GM12873 (cell line): ENCODE measurements around the gene AMOT.

Experiments used
- TF ChIP-seq, protein P1 (sequence below): IDR thresholded peaks from 2 replicates; pipeline ENCODE4 v1.5.1; 2012; ENCODE audit warnings: low read depth, mild to moderate bottlenecking, moderate library complexity, low read length, control low read depth; ENCODE audit not compliant: insufficient read depth; ENCODE audit errors: missing control alignments

AMOT gene

DNA sequence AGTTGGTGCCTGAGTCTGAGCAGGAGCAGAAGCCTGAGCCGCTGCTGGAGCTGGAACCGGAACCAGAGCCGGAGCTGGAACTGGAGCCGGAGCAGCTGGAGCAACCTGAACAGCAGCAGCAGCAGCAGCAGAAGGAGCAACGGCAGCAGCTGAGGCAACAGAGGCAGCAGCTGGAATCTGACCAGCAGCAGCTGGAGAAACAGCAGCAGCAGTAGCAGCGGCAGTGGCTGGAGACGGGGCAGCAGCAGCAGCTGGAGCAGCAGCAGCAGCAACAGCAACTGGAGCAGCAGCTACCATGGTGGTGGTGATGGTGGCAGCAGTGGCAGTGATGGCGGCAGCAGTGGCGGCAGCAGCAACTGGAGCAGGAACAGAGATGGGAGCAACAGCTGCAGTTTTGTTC is 61.5 kb downstream of the AMOT start:
- TF ChIP-seq, protein P1, sequence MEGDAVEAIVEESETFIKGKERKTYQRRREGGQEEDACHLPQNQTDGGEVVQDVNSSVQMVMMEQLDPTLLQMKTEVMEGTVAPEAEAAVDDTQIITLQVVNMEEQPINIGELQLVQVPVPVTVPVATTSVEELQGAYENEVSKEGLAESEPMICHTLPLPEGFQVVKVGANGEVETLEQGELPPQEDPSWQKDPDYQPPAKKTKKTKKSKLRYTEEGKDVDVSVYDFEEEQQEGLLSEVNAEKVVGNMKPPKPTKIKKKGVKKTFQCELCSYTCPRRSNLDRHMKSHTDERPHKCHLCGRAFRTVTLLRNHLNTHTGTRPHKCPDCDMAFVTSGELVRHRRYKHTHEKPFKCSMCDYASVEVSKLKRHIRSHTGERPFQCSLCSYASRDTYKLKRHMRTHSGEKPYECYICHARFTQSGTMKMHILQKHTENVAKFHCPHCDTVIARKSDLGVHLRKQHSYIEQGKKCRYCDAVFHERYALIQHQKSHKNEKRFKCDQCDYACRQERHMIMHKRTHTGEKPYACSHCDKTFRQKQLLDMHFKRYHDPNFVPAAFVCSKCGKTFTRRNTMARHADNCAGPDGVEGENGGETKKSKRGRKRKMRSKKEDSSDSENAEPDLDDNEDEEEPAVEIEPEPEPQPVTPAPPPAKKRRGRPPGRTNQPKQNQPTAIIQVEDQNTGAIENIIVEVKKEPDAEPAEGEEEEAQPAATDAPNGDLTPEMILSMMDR: no peak

DNA sequence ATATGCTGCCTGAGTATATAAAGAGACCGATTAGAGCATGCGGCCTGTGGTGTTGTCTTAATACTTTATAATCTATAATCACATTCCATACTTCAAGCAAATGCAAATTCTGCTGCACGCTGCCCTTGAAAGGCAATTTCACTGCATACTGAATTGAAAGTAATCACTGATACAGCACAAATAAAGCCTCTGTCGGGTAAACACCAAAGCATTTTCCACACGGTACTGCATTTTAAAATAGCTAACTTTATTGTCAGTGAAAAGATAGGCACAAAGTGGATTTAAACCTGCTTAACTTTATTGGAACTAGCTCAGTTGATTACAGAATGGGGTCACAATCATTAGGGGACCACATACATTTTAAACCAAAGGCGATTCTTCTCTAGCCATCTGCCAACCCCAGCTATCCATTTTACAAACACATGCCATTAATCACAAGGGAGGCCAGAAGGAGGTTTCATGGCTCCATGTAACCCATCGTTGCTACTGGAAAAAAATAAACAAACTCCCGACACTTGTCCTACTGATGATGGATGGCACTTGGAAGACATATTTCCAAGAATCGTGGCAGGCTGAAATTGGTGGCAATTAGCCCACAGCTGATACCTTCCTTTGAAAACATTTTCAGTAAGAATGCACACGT is 65.9 kb downstream of the AMOT start:
- TF ChIP-seq, protein P1: no peak

DNA sequence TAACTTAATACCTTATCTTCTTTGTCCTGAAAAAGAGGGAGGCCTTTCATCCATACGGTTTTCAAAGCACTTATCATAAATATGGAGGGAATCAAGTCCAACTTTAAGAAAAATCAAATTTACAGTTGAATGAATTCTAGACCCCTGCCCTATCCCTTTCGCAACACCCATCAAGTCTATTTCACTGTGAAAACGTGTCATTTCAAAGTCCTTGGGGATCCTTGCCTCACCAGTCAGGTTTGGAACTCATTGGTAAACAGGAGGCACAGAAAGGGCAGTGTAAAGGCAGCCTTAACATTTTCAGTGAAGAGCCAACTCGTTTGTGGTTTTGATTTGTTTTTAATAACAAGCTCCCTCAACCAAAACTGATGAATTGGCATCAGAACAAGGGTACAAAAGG is 66.5 kb downstream of the AMOT start:
- TF ChIP-seq, protein P1: no peak

DNA sequence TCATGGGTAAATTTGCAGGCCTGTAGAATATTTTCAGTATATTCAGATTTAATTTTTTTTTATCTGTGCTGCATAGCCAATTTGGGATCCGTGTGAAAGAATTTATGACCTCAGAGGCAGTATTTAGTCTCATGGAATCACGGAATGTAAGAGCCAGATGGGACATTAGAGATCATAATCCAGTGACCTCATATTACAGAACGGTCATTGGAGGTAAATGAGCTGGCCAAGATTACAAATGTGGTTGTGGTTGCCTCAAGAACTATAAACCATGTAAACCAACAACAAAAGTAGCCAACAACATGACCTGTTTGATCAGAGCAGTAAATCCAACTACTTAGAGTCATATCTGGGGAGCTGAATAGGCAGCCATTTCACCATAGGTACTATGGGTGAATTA is 71.6 kb downstream of the AMOT start:
- TF ChIP-seq, protein P1: no peak

DNA sequence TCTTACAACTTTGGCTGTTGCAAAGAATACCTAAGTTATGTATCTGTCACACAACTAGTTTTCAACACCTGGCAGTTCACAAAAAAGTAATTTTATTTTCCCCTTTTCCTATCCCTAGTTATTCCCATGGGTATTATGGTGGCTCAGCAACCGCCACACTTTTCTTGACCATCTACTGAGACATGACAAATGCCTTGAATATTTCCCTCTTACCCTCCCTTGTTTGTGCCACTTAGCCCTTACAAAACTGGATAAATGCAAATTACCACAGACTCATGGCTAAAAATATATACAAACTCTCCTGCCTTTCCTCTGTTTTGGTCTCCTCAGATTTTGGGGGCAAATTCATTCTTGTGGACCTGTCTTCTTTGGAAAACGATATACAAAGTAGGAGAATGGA is 72.1 kb downstream of the AMOT start:
- TF ChIP-seq, protein P1: no peak

DNA sequence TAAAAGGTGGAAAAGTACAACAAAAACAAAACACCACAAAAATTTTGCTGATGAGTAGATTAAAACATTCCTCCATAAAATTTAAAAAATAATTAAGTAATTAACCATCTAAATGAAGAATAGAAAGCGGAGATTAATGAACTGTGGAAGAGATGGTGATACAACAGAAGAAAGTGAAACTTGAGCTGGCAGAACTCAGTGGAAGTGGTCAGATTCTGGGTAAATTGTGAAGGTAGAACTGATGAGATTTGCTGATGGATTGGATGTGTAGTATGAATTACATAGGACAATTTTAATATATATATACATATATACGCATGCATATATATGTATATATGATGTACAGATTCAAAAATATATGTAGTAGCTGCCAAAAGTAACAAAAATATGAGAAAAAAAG is 73.9 kb downstream of the AMOT start:
- TF ChIP-seq, protein P1: no peak

DNA sequence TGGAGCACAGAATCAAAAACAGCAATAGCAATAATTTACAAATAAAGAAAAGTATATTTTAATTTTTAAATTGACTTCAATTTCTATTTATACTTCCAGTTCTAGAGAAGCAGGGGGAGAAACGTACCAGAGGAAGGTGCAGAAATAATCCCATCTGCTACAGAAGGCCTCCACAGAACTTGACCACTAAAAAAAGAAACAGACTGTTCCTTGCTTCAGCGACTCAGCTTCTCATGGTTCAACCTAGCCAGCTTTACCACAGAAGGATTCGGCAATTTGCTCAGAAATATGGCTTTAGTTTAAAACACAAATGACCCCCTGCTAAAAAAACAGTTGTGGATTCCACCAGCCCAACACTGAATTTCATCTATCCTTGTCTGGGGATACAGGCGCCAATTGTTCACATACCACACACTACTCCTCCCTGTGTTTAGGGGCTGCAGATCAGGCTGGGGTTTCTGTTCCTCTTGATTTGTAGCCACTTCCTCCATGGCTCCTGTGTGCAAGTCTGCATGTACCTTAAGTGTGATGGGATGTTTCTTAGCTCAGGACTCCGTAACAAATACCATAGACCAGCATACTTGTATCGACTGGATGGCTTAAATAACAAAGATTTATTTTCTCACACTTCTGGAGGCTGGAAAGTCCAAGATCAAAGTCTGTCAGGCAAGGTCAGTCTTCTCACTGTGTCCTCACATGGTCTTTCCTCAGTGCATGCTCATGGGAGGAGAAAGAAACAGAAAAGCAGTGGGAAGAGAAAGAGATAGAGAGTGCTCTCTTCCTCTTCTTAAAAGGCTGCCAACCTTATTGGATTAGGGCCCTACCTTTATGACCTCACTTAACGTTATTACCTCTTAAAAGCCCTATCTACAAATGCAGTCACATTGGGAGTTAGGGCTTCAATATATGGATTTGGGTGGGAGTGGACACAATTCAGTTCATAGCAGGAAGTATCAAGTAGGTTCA is 79.1 kb downstream of the AMOT start:
- TF ChIP-seq, protein P1: no peak
